NT2/D1 (cell line): Measurements from ENCODE around the gene NUDT1.

ENCODE experiments used
- SUZ12 ChIP-seq: IDR thresholded peaks from 2 replicates; pipeline ENCODE4 v1.6.1; 2011; ENCODE audit not compliant: insufficient read length, insufficient read depth; ENCODE audit errors: extremely low read depth
- YY1 ChIP-seq: IDR thresholded peaks from 2 replicates; pipeline ENCODE4 v1.6.1; 2011; ENCODE audit not compliant: insufficient read length, insufficient read depth

GRCh38 chr7:2278026-2278425, 36.0 kb downstream of the NUDT1 start:
- TF ChIP-seq YY1 (no peak), SUZ12 (no peak)
